Measurements from ENCODE around the gene MAP1LC3B.
"Not testable (repeated sequence)": the region's sequence is repeated elsewhere in the genome, so short reads cannot be mapped to it uniquely, and the experiment has no call there.

MAP1LC3B gene

DNA sequence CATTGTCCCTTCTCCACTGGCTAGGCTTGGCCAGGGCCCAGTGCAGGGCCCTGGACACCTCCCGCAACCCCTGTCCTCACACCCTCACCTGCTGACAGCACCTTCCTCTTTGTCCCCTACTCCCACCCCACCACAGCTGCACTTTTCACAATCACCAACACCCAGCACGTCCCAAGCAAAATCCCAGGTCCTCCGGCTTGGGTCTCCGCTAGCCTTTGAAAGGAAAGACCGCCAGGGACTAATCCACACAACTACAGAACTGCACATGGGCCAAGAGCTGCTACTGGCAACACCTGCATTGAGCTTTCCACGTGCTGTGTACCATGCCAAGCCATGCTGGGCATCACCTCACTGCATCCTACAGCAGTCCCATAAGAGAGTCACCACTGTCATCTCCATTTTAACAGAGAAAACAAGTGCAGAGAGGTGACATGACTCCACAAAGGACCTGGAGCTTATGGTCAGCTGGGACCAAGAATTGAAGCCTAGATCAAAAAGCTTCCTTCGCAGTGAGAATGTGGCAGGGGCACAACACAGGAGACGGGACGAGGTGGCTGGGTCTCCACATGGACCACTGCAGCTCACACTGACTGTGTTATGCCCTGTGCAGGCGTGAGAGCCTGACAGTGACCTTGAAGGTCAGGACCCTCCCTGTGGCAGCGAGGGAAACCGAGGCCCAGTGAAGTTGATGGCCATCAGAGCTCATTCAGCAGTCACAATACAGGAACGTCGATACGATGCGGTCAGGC lies 31.1 kb upstream of the MAP1LC3B start:
- in situ Hi-C loops (cut with HindIII; ENCODE audit: low sequenced_read_pairs), result no loop called here

DNA sequence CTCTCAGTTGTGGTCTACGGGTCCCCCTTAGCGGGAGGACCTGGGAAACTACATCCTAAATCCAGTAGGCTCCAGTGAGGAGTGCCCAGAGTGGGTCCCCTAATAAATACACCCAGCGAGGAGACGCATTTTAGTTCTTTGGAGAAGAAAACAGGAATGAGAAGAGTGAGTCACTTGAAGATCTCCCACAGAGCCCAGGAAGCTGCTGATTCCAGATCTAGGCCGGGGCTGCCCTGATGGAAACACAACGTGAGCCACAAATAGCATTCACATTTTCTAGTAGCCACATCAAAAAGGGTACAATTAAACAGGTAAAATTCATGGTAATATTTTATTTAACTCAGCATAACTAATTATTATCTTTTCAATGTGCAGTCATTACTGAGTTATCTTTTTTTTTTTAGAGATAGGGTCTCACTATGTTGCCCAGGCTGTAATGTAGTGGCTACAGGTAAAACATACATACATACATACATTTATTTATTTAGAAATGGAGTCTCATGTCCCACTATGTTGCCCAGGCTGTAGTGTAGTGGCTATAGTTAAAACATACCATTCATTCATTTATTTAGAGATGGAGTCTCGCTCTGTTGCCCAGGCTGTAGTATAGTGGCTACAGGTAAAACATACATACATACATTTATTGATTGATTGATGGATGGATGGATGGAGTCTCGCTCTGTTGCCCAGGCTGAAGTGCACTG lies 30.1 kb upstream of the MAP1LC3B start:
- in situ Hi-C loops (cut with HindIII; ENCODE audit: low sequenced_read_pairs), result no loop called here

DNA sequence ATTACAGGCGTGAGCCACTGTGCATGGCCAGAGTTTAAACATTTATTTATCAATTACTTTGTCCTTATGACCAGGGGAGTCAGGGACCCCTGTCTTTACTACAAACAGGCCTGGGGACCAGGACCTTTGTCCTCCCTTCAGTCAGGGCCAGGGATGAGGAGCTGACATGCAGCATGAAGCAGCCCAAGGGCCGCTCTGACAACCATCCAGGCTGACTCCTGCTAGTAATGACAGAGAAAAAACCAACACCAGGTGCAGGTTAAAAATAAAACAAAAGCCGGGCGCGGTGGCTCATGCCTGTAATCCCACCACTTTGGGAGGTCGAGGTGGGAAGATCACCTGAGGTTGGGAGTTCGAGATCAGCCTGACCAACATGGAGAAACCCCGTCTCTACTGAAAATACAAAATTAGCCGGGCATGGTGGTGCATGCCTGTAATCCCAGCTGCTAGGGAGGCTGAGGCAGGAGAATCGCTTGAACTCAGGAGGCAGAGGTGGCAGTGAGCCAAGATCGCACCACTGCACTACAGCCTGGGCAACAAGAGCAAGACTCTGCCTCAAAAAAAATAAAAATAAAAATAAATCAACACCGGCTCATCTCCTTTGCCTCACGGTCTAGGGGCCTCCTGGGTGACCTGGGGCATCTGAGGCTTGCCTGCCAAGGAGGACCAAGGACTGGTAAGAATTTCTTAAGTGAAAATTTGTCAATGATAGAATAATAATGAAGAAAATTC lies 29.1 kb upstream of the MAP1LC3B start:
- in situ Hi-C loops (cut with HindIII; ENCODE audit: low sequenced_read_pairs), result not testable (repeated sequence)

DNA sequence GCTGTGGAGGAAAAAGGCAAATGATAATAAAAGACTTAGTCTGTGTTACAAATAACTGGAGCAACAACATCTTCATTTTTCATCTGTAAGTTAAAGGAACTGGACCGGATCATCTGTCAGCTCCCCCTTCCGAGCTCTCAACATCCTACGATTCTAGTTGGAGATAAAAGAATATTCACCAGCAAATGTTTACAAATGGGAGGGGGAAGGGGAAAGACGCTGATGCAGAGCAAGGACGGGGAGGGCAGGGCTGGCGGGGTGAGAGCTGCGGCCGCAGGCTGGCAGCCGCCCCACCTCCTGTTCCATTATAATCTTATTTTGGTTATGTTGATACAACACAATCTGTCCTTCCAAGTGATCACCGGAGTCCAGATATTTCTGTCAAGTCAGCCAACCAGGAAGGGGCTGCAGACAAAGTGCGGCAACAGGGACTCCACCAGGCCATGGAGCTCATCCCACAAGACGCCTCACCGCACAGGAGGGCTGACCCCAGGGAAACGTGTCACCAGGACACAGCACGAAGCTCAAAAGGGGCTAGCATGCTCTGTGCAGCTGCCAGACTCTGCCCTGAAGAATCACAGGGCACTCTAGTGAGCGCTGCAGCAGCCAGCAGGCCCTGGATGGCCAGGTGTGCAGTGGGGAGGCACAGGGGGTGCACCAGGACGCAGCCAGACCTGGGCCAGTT lies 28.2 kb upstream of the MAP1LC3B start:
- in situ Hi-C loops (cut with HindIII; ENCODE audit: low sequenced_read_pairs), result no loop called here

DNA sequence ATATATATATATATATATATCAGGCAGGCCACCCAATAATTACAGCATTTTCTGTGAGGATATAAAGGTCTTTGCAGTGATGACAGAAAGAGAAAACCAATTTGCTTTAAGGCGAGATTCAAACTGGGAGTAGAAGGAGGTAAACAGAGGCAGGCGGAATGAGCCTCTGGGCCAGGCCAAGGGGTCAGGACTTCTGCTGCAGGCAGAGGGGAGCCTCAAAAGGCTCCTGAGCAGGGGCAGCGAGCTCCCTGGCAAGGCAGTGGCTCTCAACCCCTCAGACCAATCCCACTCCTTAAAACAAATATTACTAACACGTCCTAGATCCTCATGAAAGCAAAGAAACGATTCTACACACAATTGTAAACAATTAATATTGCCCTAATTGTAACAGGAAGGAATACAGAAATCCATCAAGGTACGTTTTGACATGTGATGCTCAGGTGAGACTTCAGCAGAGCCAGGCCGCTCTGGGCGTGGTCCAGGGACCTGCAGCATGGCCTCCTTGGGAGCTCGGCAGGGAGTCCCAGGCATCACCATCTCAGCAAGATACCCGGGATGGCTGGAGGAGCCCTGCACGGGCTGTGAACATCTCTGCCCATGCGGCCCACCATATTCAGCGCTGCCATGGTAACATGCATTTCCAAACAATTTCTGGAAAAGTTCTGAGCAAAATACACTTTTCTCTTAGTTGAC lies 27.0 kb upstream of the MAP1LC3B start:
- in situ Hi-C loops (cut with HindIII; ENCODE audit: low sequenced_read_pairs), result no loop called here

DNA sequence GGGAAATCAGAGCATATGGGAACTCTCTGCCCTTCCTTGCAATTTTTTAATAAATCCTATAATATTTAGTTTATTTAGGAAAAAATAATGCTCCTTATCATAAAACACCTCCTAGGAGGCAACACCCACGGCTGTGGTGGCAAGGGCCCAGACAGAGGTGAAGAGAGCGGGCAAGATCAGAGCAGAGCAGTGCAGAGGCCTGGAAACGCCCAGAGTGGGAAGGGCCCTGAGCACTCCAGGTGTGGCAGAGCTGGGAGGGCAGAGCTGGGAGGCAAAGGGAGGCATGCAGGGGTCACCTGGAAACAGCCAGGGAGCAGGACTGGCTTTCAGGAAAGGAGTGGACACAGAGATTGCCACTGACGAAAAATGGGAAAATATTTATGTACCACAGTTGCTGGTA lies 25.8 kb upstream of the MAP1LC3B start:
- in situ Hi-C loops (cut with HindIII; ENCODE audit: low sequenced_read_pairs), result no loop called here

DNA sequence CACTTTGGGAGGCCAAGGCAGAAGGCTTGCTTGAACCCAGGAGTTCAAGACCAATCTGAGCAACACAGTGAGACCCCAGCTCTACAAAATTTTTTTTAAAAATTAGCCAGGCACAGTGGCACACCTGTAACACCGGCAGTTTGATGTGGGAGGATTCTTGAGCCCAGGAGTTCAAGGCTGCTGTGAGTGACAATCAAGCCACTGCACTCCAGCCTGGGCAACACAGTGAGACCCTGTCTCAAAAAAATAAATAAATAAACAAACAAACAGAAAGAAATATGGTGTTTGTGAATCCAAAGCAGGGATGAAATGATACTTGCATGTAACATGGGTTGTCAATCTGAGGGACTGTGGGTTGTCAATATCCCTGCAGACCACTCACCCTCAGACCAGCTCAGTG lies 25.2 kb upstream of the MAP1LC3B start:
- in situ Hi-C loops (cut with HindIII; ENCODE audit: low sequenced_read_pairs), result no loop called here

DNA sequence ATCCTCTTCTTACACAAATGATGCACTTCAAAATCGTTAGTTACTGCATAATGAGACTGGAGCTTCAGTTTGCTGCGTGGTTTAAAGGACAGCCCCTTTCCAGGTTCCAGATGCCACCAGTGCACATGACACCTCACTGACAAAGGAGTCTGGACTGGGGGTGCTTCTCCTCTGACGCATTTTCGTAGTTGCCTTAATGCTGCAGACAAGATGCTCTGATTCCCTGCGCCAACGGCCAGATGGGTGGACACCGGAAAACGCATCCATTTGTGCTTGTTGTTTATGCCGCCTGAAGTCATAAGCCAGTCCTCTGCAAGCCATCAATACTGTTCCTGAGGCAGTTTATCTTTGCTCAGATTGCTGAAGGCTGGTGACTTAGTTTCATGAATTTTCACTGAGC lies 24.6 kb upstream of the MAP1LC3B start:
- in situ Hi-C loops (cut with HindIII; ENCODE audit: low sequenced_read_pairs), result no loop called here

DNA sequence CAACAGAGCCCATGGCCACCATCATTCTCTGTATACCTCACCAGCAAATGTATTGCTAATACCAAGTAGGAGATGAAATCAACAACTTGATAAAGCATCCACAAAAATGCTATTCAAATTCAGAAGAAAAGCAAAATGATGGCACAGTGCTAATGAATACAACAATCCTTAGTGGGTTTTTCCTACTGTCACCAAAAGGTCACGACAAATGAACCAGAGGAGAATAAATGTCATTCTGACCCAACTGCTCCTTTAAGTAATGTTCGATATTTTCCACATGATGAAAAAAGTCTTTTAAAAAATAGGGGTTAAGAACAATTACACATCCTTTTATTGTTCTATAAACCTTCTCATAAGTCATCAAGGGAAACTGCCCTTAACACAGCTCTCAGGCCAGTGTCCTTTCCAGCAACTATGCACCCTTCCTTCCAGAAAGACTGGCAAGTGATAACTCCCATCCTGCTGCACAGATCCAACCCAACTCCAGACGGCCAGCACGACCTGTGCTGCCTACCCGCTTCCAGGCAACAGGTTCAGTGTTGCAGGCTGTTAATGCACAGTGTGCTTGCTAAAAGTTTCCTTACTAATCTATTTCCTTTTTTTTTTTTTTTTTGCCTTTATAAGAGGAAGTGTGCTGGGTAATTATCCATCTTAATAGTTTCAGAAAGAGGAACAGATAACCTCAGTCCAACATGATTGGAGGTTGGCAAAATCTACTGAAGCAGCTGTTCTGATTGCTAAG lies 23.9 kb upstream of the MAP1LC3B start:
- in situ Hi-C loops (cut with HindIII; ENCODE audit: low sequenced_read_pairs), result no loop called here

DNA sequence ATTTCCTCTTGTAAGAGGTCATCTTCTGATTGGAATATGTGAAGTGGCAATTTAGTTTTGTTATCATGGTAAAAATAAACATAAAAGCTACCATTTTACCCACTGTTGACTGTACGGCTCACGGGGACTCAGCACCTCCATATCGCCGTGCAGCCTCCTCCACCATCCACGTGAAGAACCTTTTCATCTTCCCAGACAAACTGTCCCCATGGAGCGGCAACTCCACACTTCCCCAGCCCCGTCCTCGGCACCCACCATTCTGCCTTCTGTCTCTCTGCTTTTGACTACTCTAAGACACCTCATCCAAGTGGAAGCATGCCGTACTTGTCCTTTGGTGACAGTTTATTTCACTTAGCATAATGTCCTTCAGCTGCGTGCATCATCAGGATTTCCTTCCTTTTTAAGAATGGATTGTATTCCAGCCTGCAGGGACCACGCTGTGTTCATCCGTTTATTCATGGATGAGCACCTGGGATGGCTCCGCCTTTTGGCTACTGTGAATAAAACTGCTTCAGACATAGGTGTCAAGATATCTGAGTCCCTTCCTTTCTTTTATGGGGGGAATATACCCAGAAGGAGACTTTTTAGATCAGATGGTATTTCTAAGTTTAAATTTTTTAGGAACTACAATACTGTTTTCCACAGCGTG lies 22.9 kb upstream of the MAP1LC3B start:
- in situ Hi-C loops (cut with HindIII; ENCODE audit: low sequenced_read_pairs), result no loop called here

DNA sequence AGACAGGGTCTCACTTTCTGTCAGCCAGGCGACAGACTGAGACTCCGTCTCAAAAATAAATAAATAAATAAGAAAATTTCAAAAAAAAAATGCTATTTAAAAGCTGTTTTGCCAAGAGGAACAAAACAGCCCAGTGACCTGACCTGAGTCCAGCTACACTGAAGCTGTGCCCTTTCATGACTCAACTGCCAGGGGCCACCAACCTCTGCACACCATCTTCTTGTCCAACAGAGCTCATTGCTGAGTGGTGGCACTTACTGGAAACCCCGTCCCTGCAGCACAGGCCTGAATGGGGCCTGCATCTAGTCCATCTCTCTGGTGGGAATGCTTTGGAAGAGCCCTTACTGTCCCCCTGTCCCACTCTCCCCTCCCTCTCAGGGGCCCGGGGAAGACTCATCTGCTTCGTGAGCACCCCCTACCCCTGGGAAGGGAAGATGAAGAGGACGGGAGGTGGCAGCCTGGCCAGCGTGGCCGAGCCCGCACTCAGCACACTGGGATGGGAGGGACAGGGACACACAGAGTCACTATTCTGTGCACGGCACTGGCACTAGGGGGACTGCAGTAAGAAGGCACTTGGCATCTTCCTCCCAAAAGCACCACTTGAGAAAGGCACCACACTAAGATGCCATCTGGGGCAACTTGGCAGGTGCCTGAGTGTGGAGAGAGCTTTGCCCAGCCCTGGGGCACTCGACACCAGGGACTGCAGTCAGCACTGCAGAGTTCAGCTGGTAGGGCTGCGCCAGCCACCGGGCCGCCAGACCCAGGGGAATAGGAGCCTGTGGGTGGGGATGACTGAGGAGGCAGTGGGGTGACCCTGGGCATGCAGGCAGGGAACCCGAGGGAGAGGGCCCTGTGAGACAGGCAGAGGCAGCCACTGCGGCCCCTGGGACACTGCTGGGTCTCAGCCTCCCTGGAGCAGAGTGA lies 22.1 kb upstream of the MAP1LC3B start:
- in situ Hi-C loops (cut with HindIII; ENCODE audit: low sequenced_read_pairs), result no loop called here

DNA sequence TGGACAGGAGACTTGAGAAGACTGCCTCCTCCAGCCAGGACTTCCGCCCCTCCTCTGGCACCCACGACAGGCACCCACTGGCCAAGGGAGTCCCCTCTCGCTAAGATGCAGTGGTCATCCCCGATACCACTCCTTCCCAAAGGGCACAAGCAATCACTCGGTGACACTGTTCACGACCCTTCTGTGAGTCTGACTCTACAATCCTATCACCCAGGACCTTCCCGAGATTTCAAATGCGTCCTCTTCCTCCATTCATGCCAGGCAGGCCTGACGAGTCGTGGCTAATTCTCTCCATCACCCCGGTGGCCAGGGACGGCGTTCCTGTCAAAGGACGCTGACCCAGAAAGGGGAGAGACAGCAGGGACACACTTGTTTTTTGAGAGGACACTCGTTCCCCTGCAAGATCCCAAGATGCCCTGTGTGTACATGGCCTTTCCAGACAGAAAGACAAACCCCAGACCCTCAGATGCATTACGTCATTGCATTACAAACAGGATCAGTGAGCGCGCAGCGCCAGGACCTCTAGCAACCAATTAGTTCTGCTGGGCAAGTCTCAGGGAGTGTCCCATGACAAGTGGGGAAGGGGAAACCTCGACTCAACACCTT lies 20.8 kb upstream of the MAP1LC3B start:
- in situ Hi-C loops (cut with HindIII; ENCODE audit: low sequenced_read_pairs), result no loop called here

DNA sequence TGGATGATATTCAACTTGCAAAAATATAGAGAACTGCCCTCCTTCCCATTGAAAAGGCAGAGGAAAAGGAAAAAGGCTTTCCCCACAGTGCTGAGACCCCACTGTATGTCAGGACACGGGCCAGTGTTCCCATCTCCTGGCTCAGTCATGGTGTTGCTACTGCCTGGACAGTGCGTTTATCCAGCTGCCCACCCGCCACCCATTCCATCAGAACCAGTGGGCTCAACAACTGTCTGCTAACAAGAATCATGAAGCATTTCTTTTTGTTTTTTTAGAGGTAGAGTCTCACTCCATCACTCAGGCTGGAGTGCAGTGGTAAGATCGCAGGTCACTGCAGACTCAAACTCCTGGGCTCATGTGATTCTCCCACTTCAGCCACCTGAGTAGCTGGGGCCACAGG lies 19.8 kb upstream of the MAP1LC3B start:
- in situ Hi-C loops (cut with HindIII; ENCODE audit: low sequenced_read_pairs), result no loop called here

DNA sequence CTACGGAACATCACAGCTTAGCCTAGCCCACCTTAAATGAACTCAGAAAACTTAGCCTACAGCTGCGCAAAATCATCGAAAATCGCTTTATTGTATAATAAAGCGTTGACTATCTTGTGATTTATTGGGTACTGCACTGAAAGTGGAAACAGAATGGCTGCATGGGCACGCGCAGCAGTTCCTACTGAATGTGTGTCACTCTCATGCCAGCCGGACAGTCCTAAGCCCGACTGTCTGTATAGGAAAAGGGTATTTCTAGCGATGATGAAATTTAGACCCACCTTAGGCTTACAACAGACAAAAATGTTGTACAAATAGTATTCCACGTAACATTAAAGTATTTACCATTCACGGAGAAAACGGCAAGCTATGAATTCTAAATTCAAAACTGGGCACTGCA lies 17.8 kb upstream of the MAP1LC3B start:
- in situ Hi-C loops (cut with HindIII; ENCODE audit: low sequenced_read_pairs), result no loop called here

DNA sequence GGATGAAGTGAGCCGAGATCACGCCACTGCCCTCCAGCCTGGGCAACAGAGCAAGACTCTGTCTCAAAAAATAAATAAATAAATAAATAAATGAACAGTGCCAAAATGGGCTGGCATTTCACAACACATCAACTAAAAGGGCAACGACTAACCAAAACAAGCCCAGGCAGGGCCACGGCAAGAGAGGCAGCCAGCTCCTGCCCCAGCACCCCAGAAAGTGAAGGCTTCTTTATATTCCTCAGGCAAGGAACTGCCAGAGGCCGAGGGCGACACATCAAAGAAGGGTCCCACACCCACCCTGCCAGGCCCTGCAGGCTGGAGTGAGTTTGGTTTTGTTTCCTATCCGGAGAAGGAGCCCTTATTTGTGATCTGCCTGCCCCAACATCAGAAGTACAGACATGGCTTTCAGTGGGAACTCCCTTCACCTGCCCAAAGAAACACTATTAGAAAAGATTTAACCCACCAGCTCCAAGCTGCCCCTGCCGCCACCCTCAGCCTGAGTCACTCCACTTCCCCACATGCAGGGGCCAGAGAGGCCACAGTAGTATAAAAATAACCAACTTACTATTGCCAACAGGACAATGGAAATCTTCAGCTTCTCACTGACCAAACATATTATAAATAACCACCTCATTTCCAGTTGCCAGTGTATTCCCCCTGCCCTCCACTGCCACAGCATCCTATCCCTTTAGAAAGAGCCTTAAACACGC lies 16.6 kb upstream of the MAP1LC3B start:
- in situ Hi-C loops (cut with HindIII; ENCODE audit: low sequenced_read_pairs), result no loop called here

DNA sequence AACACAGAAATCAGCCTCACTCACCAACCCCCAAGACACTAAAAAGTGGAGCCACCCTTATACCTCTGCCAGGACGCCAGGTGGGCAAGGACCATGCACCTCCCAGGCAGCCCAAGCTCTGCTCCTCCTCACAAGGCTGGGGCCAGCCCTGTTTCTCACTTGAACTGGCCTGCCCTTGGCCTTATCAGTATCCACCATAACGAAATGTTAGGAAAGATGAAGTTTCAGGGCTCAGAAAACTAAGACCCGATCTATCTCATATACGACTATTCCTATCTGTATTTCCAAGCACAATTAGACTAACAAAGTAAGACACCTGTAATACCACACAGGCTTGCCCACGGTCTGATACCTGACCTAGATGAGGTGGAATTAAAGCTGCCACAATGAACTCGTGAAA lies 15.5 kb upstream of the MAP1LC3B start:
- in situ Hi-C loops (cut with HindIII; ENCODE audit: low sequenced_read_pairs), result no loop called here

DNA sequence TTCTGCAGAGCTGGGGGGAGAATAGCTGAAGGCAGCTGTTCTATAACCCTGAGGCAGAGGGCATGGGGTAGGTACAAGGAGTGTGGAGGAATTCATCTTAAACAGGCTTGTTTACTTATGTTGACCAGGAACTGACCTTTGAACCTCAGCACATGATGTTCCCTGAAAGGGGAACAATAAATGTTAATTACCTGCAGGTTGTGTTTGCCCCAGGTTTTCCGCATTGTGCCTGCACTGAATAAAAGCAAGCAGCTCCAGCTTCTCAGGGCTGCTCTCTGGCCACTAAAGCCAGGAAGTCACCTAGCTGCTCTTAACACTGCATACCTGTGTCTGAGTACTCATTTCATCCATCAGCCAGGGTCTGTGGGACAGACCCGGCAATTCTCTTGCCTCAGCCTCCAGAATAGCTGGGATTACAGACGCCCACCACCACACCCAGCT lies 12.8 kb upstream of the MAP1LC3B start:
- in situ Hi-C loops (cut with HindIII; ENCODE audit: low sequenced_read_pairs), result not testable (repeated sequence)

Data from DLD1 (cell line).